GM12801 (cell line): ENCODE data around the gene DYNC1H1.

ENCODE experiments used
- CTCF ChIP-seq: IDR thresholded peaks from one replicate; pipeline ENCODE4 v1.5.1; 2011; ENCODE audit warnings: control low read depth; ENCODE audit not compliant: insufficient read length; ENCODE audit errors: extremely low read depth

The DYNC1H1 gene

DNA sequence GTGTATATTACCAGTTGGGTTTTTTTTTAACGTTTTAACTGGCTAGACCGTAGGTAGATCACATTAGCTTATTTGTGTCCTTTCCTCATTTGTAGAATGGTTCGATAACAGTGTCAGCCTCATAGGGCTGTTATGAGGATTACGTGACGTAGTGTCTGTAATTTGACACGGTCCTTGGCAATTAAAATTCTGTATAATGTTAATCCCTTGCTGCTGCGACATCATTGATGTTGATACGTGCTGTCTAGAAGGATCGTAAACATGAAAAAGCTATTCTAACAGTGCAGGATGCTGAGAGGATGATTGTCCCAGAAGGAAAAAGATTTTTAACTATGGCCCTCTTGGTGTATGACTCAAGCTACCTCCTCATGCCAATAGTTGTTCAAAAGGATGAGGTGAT lies 71.5 kb downstream of the DYNC1H1 start:
- no peak for TF ChIP-seq CTCF

DNA sequence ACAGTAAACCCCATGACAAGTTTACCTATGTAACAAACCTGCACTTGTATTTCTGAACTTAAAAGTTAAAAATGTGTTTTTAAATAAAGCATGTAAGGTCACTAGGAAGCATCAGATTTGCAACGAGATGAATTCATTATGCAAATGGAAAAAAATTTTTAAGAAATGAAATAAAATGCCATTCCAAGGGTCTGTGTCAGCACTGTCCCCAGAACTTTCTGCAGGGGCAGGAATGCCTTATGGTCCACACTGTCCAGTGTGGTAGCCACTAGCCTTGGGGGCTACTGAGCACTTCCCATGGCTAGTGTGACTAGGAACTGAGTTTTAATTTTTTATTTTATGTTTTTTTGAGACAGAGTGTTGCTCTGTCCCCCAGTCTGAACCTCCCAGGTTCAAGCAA lies 73.3 kb downstream of the DYNC1H1 start:
- TF ChIP-seq CTCF, result no peak

DNA sequence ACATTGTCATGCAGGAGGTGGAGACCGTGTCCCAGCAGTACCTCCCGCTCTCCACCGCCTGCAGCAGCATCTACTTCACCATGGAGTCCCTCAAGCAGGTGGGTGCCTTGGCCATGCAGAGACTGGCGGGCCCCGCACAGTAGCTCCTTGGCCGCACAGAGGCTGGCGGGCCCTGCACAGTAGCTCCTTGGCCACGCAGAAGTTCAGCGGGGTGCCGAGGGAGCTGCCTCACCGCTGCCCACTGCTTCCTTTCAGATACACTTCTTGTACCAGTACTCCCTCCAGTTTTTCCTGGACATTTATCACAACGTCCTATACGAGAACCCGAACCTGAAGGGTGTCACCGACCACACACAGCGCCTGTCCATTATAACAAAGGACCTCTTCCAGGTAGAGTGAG lies 74.8 kb downstream of the DYNC1H1 start:
- TF ChIP-seq CTCF, result no peak

- TF ChIP-seq CTCF, result no peak
Observed at GRCh38 chr14:102040153-102040552, 75.8 kb downstream of the DYNC1H1 start.

GRCh38 chr14:102042699-102043098 lies 78.3 kb downstream of the DYNC1H1 start:
- TF ChIP-seq CTCF, result no peak

DNA sequence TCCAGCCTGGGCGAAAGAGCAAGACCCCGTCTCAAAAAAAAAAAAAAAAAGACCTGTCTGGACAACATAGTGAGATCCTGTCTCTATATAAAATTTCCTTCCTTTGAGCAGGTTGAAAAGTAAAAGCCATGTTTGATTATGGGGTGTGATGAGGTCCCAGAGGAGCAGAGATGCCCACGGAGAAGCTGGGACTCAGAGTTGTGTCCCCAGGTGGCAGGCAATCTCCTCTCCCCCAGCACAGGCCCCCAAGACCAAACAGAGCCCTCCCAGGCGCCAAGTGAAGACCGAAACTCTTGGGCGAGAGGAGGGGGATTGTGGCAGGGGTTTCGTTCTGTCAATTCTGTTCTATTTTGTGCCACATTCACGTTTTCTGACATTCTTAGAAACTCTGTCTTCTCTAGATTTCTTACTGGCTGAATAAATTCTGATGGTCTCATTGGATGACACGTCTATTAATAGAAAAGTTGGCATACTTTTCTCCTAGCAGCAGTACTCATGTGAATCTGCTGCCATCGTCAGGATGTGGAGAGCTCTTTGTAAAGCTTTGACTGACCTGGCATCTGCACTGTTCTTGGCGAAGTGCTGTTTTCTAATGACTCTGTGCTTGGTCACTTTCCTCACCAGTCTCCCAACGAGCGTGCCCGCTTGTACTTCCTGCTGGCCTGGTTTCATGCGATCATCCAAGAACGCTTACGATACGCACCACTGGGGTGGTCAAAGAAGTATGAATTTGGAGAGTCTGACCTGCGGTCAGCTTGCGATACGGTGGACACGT lies 79.1 kb downstream of the DYNC1H1 start:
- no peak for TF ChIP-seq CTCF

DNA sequence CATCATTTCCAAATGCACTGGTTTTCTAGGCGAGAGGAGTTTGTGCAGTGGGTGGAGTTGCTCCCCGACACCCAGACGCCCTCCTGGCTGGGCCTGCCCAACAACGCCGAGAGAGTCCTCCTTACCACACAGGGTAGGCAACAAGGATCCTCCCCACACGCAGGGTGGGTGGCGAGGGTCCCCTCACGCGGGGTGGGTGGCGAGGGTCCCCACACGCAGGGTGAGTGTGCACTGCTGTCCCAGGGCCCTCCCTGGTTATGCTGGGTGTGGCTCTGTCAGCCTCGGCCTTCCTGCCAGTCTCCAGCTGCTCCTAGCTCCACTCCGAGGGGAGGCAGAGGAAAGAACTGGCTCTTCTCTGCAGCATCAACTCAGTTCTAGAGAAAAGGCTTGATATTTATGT lies 80.2 kb downstream of the DYNC1H1 start:
- TF ChIP-seq CTCF, result no peak
